Hepatic stellate cell (primary cell): ENCODE data around the gene COL21A1.

Source experiments
- DNase-seq: peaks from one replicate; pipeline ENCODE4 v3.0.0; 2011; ENCODE audit warnings: low spot score

COL21A1 gene

DNA sequence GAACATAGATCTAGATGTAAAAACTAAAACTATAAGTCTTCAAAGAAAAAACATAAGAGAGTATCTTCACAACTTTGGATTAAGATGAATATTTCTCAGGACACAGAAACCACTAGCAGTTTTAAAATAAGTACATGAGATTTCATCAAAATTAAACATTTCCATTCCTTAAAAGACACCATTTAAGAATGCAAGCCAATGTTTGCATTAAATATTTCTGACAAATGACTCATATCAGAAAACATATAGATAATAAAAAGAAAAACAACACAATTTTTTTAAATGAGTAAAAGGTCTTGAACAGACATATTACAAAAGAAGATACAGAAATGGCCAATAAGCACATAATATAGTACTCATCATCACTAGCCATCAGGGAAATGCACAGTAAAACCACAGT is 59.7 kb downstream of the COL21A1 start:
- DNase-seq, result no peak

- DNase-seq, result no peak
Measured at GRCh38 chr6:56176741-56177140, 70.6 kb downstream of the COL21A1 start.

GRCh38 chr6:56173228-56173627 is 74.2 kb downstream of the COL21A1 start:
- DNase-seq, result no peak

DNA sequence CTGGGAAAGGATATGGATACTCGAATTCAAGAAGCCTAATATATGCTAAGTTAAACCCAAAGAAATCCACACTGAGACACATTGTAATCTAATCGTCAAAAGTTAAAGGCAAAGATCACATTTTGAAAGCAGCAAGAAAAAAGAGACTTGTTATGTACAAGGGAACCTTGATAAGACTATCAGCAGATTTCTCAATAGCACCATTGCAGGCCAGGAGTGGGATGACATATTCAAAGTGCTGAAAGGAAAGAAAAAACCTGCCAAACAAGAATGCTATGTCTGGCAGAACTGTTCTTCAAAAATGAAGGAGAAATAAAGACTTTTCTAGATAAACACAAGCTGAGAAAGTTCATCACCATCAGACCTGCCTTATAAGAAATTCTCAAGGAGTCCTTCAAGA is 75.2 kb downstream of the COL21A1 start:
- no peak for DNase-seq

- no peak for DNase-seq
Measured at GRCh38 chr6:56169366-56169765, 78.0 kb downstream of the COL21A1 start.

- DNase-seq, result no peak
Measured at GRCh38 chr6:56168596-56168995, 78.8 kb downstream of the COL21A1 start.

GRCh38 chr6:56162081-56162480 is 85.3 kb downstream of the COL21A1 start:
- DNase-seq, result no peak

DNA sequence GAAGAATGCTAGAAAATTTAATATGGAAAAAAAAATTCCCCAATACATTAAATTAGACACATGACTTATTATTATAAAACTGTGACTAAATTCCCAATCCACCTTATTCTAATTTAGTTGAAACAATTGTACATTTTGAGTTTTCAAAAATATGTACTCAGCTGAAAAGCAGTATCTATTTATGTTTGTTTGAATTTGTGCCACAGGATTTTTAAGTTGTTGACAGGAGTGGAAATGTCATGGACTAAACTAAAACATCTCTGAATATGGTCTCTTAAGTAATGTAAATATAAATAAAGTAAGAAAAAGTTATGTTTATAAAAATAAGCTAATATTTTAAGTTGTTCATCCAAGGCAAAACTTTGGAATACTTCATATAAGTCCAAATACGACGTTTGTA is 86.9 kb downstream of the COL21A1 start:
- no peak for DNase-seq

DNA sequence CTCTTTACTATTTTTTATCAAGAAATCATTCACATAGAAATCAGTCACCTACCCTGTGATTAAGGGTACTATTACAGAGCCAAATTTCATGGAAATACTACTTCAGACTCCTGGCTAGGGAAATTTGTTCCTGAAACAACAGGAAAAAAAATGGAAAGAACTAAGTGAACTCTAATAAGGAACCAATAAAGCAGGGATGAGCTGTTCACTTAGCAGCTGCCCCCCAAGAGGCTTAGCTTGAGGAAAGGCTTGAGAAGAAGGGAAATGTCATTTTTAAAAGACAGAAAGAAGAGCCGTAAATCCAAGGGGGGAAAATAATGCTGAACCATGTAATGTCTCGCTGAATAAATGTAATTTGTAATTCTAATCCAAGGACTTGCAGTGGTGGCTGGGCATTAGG is 88.8 kb downstream of the COL21A1 start:
- no peak for DNase-seq

GRCh38 chr6:56156643-56157042 is 90.7 kb downstream of the COL21A1 start:
- DNase-seq, result no peak

- no peak for DNase-seq
Measured at GRCh38 chr6:56155634-56156141, 91.7 kb downstream of the COL21A1 start.

DNA sequence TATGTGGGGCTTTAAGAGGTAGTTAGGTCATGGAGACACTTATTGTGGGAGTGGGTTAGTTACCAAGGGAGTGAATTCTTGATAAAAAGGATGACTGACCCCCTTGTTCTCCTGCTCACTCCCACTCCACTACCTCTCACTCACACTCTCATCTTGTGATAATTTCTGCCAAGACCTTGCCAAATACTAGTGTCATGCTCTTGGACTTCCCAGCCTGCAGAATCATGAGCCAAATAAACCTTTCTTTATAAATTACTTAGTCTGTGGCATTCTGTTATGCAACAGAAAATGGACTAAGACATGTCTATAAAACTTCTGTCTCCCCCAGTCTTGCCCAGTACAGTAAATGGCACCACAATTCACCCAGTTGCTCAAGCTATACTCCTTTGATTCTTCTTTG is 93.3 kb downstream of the COL21A1 start:
- no peak for DNase-seq

- no peak for DNase-seq
Measured at GRCh38 chr6:56152611-56153010, 94.8 kb downstream of the COL21A1 start.

- DNase-seq, result no peak
Measured at GRCh38 chr6:56151609-56152224, 95.7 kb downstream of the COL21A1 start.

DNA sequence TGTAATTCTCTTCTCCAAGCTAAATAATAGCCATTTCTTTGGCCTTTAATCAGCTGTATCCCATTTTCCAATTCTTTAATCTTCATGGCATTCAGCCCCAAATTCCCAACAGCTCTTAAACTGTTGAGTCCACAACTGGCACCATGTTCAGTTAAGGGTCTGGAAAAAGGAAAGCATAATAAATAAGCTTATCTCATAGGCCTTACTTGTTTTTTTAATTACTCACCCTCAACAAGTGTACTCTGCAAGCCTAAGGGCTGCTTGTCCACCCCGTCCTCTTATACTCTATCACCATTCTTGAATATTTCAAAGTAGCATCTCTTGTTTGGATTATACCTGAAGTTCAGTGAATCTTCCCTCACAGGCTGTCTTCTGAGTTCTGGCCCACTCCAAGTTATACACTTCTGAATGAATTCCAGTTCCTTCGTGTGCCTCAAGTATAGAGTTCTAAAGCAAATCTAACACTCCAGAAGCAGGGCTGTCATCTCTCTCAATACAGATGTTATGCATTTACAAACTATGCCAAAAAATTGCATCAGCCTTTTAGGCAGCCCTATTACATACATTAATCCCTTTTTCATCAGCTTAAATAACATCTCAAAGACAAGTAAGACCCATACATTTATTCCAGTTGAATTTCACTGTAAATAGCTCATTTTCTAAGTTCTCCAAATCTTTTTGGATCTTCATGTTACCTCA is 98.7 kb downstream of the COL21A1 start:
- no peak for DNase-seq

DNA sequence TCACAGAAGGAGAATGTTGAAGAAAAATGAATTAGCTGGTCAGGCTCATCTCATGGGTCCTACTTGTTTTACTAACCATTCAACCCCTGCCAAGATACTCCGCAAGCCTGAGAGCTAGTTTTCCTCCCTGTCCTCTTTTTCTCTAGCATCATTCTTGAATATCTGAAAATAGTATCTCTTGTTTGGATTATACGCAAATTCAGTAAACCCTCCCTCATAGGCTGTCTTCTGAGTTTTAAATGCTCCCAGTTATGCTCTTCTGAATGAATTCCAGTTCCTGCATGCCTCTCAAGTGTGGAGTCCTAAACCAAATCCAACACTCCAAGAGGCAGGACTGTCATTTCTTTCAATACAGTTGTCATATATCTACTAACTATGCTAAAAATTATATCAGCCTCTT is 99.6 kb downstream of the COL21A1 start:
- DNase-seq, result no peak

GRCh38 chr6:56146086-56146485 is 101.3 kb downstream of the COL21A1 start:
- DNase-seq, result no peak

DNA sequence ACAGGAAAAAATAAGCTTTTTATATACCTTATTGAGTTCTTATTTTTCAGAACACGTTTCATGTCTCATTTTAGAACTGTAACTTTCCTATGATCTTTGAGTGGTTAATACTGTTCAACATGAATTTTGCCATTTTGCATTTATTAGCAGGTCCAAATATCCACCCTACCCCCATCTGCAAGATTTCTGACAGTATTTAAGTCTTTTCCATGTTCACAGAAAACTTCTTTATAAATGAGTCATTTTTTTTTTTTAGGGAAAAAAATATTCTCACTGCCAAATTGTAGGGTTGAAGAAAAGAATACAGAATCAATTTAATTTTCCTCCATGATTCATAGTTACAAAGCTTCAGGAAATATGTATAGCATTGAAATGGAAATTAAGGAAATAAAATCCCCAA is 101.8 kb downstream of the COL21A1 start:
- no peak for DNase-seq

DNA sequence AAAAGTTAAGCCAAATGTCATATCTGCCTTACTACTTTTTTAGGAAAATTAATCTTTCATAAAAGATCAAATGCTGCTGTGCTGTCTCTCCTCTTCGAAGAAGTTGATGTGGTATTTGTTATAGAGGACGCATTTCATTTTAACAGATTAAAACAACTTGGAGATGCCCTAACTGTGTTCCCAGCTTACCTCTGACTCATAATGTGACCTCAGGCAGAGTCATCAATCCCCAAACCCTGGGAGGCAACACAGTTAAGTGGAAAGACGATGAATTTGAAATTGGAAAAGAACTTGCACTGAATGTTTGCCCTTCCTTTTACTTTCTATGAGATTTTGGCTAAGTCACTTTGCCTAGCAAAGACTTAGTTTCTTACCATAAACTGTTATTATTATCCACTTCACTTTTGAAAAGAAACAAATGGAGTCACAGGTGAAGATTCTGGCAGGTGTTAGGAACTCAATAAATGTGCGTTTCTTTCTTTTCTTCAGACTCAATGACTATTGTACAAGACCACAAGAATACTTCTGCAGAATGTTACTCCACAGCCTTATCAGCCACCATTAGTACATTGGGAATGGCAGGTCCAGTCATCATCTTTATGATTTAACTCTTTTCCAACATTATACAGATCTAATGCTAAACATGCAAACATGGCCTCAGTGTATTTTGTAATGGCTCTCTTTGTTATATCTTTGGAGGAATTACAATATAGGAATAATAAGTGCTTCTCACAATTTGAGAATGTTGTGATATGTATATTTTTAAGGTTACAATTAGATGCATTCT is 102.6 kb downstream of the COL21A1 start:
- DNase-seq, result peak; percentile 5

GRCh38 chr6:56143796-56144195 is 103.6 kb downstream of the COL21A1 start:
- DNase-seq, result no peak

DNA sequence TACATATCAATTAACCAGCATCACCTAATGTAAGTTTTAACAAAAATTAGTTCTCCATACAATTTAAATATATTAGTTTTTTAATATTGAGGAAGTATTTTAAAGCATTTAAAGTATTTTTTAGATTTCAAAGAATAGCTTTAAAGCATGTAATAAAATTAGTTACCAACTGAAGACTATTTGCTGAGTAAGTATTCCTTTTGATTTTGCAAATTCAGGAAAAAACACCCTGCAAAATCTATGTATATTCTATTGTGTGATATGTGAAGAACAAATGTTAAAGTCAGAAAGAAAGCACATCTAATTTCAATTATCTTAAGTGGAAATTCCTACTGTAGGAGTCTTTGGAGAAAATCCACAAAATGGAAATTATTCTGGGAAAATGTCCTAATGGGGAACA is 107.3 kb downstream of the COL21A1 start:
- no peak for DNase-seq

DNA sequence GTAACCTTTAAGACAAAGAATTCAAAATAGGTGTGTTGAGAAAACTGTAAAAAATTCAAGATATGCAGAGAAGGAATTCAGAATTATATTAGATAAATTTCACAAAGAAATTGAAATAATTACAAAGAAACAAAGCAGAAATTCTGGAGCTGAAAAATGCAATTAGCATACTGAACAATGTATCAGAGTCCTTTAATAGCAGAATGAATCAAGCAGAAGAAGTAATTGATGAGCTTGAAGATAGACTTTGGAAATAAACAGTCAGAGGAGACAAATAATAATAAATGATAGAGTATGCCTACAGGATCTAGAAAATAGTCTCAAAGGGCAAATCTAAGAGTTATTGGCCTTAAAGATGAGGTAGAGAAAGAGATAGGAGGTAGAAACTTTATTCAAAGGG is 131.7 kb downstream of the COL21A1 start:
- no peak for DNase-seq

DNA sequence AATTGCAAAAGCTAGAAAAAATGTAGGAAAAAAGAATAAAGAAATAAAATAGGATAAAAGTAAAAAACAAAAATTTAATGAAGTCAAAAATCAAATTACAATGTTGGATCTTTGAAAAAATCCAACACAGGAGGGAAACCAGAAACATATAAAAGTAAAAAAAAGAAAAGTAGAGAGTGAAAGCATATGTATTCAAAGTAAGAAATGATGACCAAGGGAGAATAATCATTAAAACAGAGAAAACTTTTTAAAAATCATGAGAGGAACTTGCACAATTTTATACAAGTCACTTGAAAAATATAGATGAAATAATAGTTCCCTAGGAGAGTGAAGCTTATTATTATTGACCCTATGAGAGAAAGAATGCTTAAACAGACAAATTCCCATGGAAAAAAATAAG is 138.2 kb downstream of the COL21A1 start:
- DNase-seq, result no peak
